Measurements from ENCODE around the gene PHYKPL.

Gene PHYKPL

GRCh38 chr5:178241231-178241663 is 8.6 kb upstream of the PHYKPL start:
- in situ Hi-C loops (cut with MboI; ENCODE audit: low sequenced_read_pairs), result loop anchor here (25.0 kb wide), 1 partner anchor 1246 kb away; no protein-coding TSS in a partner anchor

GRCh38 chr5:178240766-178241165 is 8.2 kb upstream of the PHYKPL start:
- in situ Hi-C loops (cut with MboI; ENCODE audit: low sequenced_read_pairs), result loop anchor here (25.0 kb wide), 1 partner anchor 1247 kb away; no protein-coding TSS in a partner anchor

GRCh38 chr5:178240341-178240741 is 7.7 kb upstream of the PHYKPL start:
- in situ Hi-C loops (cut with MboI; ENCODE audit: low sequenced_read_pairs), result loop anchor here (25.0 kb wide), 1 partner anchor 1247 kb away; no protein-coding TSS in a partner anchor

- in situ Hi-C loops (cut with MboI; ENCODE audit: low sequenced_read_pairs), result loop anchor here (25.0 kb wide), 1 partner anchor 1248 kb away; no protein-coding TSS in a partner anchor
These were observed 7.2 kb upstream of the PHYKPL start for GRCh38 chr5:178239626-178240301.

- in situ Hi-C loops (cut with MboI; ENCODE audit: low sequenced_read_pairs), result loop anchor here (25.0 kb wide), 1 partner anchor 1248 kb away; no protein-coding TSS in a partner anchor
These were observed 6.3 kb upstream of the PHYKPL start for GRCh38 chr5:178238711-178239592.

- in situ Hi-C loops (cut with MboI; ENCODE audit: low sequenced_read_pairs), result loop anchor here (25.0 kb wide), 1 partner anchor 1249 kb away; no protein-coding TSS in a partner anchor
These were observed 5.7 kb upstream of the PHYKPL start for GRCh38 chr5:178238313-178238635.

- in situ Hi-C loops (cut with MboI; ENCODE audit: low sequenced_read_pairs), result loop anchor here (25.0 kb wide), 1 partner anchor 1250 kb away; no protein-coding TSS in a partner anchor
These were observed 5.1 kb upstream of the PHYKPL start for GRCh38 chr5:178237431-178238312.

- in situ Hi-C loops (cut with MboI; ENCODE audit: low sequenced_read_pairs), result loop anchor here (25.0 kb wide), 1 partner anchor 1251 kb away; no protein-coding TSS in a partner anchor
These were observed 4.1 kb upstream of the PHYKPL start for GRCh38 chr5:178236679-178237078.

- in situ Hi-C loops (cut with MboI; ENCODE audit: low sequenced_read_pairs), result loop anchor here (25.0 kb wide), 1 partner anchor 1251 kb away; no protein-coding TSS in a partner anchor
These were observed 3.5 kb upstream of the PHYKPL start for GRCh38 chr5:178236126-178236525.

- in situ Hi-C loops (cut with MboI; ENCODE audit: low sequenced_read_pairs), result loop anchor here (25.0 kb wide), 1 partner anchor 1252 kb away; no protein-coding TSS in a partner anchor
These were observed 3.0 kb upstream of the PHYKPL start for GRCh38 chr5:178235588-178235974.

GRCh38 chr5:178234750-178235587 is 2.4 kb upstream of the PHYKPL start:
- in situ Hi-C loops (cut with MboI; ENCODE audit: low sequenced_read_pairs), result loop anchor here (25.0 kb wide), 1 partner anchor 1252 kb away; no protein-coding TSS in a partner anchor

- in situ Hi-C loops (cut with MboI; ENCODE audit: low sequenced_read_pairs), result loop anchor here (25.0 kb wide), 1 partner anchor 1253 kb away; no protein-coding TSS in a partner anchor
These were observed 1.6 kb upstream of the PHYKPL start for GRCh38 chr5:178234121-178234749.

- in situ Hi-C loops (cut with MboI; ENCODE audit: low sequenced_read_pairs), result loop anchor here (25.0 kb wide), 1 partner anchor 1254 kb away; no protein-coding TSS in a partner anchor
These were observed 373 bp upstream of the PHYKPL start for GRCh38 chr5:178232920-178233429.

- in situ Hi-C loops (cut with MboI; ENCODE audit: low sequenced_read_pairs), result loop anchor here (25.0 kb wide), 1 partner anchor 1256 kb away; no protein-coding TSS in a partner anchor
These were observed 971 bp downstream of the PHYKPL start for GRCh38 chr5:178231539-178232123.

- in situ Hi-C loops (cut with MboI; ENCODE audit: low sequenced_read_pairs), result loop anchor here (25.0 kb wide), 1 partner anchor 1256 kb away; no protein-coding TSS in a partner anchor
These were observed 1.6 kb downstream of the PHYKPL start for GRCh38 chr5:178230879-178231538.

- in situ Hi-C loops (cut with MboI; ENCODE audit: low sequenced_read_pairs), result loop anchor here (25.0 kb wide), 1 partner anchor 1257 kb away; no protein-coding TSS in a partner anchor
These were observed 2.7 kb downstream of the PHYKPL start for GRCh38 chr5:178229861-178230260.

- in situ Hi-C loops (cut with MboI; ENCODE audit: low sequenced_read_pairs), result loop anchor here (25.0 kb wide), 1 partner anchor 1258 kb away; no protein-coding TSS in a partner anchor
These were observed 3.5 kb downstream of the PHYKPL start for GRCh38 chr5:178229111-178229510.
